Hair follicular keratinocyte (primary cell): Measurements from ENCODE around the gene MAGEA4. TPM values are rescaled to one million over a fixed set of nuclear protein-coding genes. Genes with fewer than 3 reads are reported as not detected.

Source experiments
- total RNA-seq: library from RNA; depleted of rRNA; stranded (reverse); fragments of >200 nt; gene quantifications from 2 replicates; pipeline ENCODE4 v1.2.3, GENCODE V29; 2015

The MAGEA4 gene, protein sequence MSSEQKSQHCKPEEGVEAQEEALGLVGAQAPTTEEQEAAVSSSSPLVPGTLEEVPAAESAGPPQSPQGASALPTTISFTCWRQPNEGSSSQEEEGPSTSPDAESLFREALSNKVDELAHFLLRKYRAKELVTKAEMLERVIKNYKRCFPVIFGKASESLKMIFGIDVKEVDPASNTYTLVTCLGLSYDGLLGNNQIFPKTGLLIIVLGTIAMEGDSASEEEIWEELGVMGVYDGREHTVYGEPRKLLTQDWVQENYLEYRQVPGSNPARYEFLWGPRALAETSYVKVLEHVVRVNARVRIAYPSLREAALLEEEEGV
- total RNA-seq, result not detected in 2 replicates

DNA sequence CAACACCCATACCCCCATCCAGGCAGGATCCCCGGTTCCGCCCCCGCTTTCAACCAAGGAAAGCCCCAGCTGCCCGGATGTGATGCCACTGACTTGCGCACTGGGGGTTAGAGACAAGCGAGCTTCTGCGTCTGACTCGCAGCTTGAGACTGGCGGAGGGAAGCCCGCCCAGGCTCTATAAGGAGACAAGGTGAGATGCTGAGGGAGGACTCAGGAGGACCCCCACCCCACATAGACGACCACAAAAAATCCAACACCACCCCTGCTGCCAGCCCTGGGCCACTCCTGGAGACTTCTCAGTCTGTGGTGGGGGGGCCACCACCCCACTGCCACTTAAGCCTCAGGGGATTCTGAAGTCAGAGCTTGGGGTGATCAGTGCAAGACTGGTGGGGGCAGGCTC lies at the start of gene MAGEA4:
Gene MAGEA4 (plus strand): TSS at position 110 of the 400 bp plus-strand sequence. CDS start 10,776 bp downstream, outside the sequence.

Other genes starting within 250 kb of the MAGEA4 start
- not detected in 2 replicates for gene PRRG3, start 217.4 kb upstream of the MAGEA4 start, total RNA-seq
- gene FATE1, start 196.9 kb upstream of the MAGEA4 start, total RNA-seq, result not detected in 2 replicates
- gene CNGA2, start 178.1 kb upstream of the MAGEA4 start, total RNA-seq, result not detected in 2 replicates
- 9.4 and 10.5 TPM in 2 replicates for gene GABRE, start 61.8 kb downstream of the MAGEA4 start, total RNA-seq
- gene MAGEA10, start 225.7 kb downstream of the MAGEA4 start, total RNA-seq, result not detected in 2 replicates